GM10248 (cell line): ENCODE results near the gene USP14.

Source experiments
- CTCF ChIA-PET: fragments of 300-600 bp; sonication (Branson Sonifier 250); formaldehyde crosslinking; extraction: SDS; loops from one replicate; lab custom pipeline; 2021; ENCODE audit warnings: antibody characterized with exemption; lab: Yijun Ruan, JAX
- POLR2A ChIA-PET: fragments of 350-650 bp; sonication (Branson Sonifier 250); formaldehyde crosslinking; extraction: SDS; loops from one replicate; lab custom pipeline; 2020; ENCODE audit warnings: antibody characterized with exemption; lab: Yijun Ruan, JAX
- DNase-seq: peaks from one replicate; pipeline ENCODE4 v3.0.0; 2012; ENCODE audit errors: extremely low spot score
- CTCF ChIP-seq: IDR thresholded peaks from 2 replicates; pipeline ENCODE4 v1.5.1; 2012; ENCODE audit warnings: mild to moderate bottlenecking, low read depth; ENCODE audit errors: extremely low read depth, missing control alignments, control extremely low read depth

Gene USP14

DNA sequence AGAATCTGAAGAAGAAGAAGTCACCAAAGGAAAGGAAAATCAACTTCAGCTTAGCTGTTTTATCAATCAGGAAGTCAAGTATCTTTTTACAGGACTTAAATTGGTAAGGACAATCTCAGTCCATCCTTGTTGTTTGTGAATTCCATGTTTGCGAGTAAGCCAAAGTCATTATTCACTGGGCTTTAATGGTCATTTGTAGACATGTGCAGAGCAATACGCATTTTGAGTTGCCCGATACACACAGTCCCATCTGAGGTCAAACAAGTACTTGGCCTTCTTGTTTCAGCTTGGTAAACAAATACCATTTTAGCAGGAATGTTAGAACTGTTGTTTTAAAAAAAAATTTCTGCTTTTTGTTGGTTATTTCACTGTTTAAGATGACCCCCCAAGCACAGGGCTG lies 40.9 kb downstream of the USP14 start:
- CTCF ChIA-PET = interaction anchor here (0.6 kb wide), 1 partner anchor 9 kb away, joined by 3 read pairs; no protein-coding TSS in a partner anchor
- no peak for DNase-seq
- POLR2A ChIA-PET = no interaction called here
- no peak for TF ChIP-seq CTCF

GRCh38 chr18:199768-200167 lies 41.4 kb downstream of the USP14 start:
- no peak for TF ChIP-seq CTCF
- POLR2A ChIA-PET = no interaction called here
- CTCF ChIA-PET = interaction anchor here (0.6 kb wide), 1 partner anchor 8 kb away, joined by 3 read pairs; no protein-coding TSS in a partner anchor
- no peak for DNase-seq

DNA sequence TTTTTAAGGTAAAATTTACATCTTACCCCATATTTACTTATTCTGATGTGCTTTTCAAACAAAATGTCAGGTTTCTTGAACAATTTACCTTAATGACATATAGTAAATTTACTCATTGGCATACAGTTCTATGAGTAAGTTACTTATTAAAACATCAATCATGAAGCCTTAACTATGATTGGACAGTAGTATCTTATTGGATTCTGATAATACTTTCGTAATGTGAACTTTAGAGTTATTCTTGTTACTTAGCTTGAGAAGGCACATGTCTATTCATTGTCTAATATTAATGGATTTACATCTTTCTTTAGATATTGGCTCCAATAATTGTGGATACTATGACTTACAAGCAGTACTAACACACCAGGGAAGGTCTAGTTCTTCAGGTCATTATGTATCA lies 51.7 kb downstream of the USP14 start:
- no peak for DNase-seq
- no peak for TF ChIP-seq CTCF
- CTCF ChIA-PET = no interaction called here
- POLR2A ChIA-PET = no interaction called here

GRCh38 chr18:210733-211132 lies 52.4 kb downstream of the USP14 start:
- CTCF ChIA-PET = interaction anchor here (1.1 to 2.9 kb wide), 2 partner anchors 8 to 20 kb away, joined by 3 to 13 read pairs; no protein-coding TSS in a partner anchor
- POLR2A ChIA-PET = no interaction called here
- no peak for TF ChIP-seq CTCF
- DNase-seq = no peak

GRCh38 chr18:211582-211981 lies 53.2 kb downstream of the USP14 start:
- ChIA-PET POLR2A (no interaction called here), CTCF (interaction anchor here (1.1 to 2.9 kb wide), 2 partner anchors 9 to 19 kb away, joined by 3 to 13 read pairs; no protein-coding TSS in a partner anchor)
- TF ChIP-seq CTCF = no peak
- no peak for DNase-seq

DNA sequence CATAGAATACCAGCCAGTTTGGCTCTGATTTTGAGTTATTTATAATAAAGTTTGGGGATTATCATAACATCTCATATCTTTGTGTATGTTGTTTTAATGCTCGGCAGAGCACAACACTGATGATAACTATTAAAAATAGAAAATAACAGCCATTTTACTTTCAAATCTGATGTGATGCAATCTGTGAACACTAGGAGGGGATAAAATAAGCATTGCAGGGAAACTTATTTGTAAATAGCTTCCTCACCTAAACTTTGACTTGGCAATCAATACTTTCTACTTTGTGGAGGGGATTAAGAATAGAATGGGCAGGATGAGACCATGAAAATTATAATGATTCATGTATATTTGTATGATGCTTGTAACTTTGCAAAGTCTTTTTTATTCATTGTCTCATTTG lies 54.4 kb downstream of the USP14 start:
- no peak for TF ChIP-seq CTCF
- no peak for DNase-seq
- CTCF ChIA-PET = interaction anchor here (1.4 to 2.9 kb wide), 2 partner anchors 18 to 20 kb away, joined by 4 to 13 read pairs; no protein-coding TSS in a partner anchor
- POLR2A ChIA-PET = no interaction called here
